Fibroblast of upper back skin (primary cell): Measurements from ENCODE around the gene SERPINH1.
"Not testable (repeated sequence)": the region's sequence is repeated elsewhere in the genome, so short reads cannot be mapped to it uniquely, and the experiment has no call there.

Source experiments
- DNase-seq: peaks from one replicate; pipeline ENCODE4 v3.0.0-alpha.2; 2013

Gene SERPINH1

DNA sequence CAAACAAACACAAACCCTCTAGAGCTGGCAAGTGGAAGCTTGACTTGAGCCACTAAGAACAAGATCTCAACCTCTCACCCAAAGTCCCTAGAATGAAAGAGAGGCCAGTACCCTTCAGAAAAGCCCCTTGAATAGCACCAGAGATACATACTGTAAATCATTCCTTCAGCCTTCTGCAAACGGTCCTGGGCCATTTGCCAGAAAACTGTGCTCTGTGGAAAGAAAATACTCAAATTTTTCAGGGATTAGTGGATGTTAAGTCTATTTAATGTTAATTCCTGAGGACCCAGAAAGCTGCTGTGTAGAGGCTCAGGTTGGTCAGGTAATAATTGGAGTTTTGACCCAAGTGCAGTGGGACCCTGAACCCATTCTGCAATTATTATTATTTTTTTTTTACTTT, 16.9 kb downstream of the SERPINH1 start:
- peak; percentile 60 for DNase-seq

- no peak for DNase-seq
These were observed 17.8 kb downstream of the SERPINH1 start for GRCh38 chr11:75579841-75580240.

GRCh38 chr11:75582506-75582894, 20.4 kb downstream of the SERPINH1 start:
- no peak for DNase-seq

GRCh38 chr11:75582895-75583717, 21.1 kb downstream of the SERPINH1 start:
- peak; percentile 82 for DNase-seq

- DNase-seq: peak; percentile 75
These were observed 21.9 kb downstream of the SERPINH1 start for GRCh38 chr11:75583718-75584658.

DNA sequence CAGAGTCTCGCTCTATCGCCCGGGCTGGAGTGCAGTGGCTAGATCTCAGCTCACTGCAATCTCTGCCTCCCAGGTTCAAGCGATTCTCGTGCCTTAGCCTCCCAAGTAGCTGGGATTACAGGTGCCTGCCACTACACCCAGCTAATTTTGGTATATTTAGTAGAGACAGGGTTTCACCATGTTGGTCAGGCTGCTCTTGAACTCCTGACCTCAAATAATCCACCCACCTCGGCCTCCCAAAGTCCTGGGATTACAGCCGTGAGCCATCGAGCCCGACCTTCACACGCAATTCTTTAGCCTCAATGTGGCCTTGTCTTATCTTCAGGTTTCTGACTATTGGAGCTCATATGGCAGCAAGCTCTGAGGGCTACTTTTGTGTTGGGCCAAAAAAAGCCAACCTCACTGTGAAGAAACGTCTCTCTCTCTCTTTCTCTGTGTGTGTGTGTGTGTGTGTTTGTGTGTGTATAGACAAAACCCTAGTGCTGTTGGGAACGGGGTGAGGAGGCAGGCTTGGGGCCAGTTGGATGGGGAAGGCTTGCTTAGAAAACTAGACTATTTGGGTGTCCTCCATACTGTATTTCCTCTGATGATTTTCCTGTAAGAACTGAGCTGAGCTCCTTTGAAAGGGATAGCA, 22.7 kb downstream of the SERPINH1 start:
- not testable (repeated sequence) for DNase-seq

- no peak for DNase-seq
These were observed 23.2 kb downstream of the SERPINH1 start for GRCh38 chr11:75585293-75585670.

GRCh38 chr11:75586395-75586794, 24.3 kb downstream of the SERPINH1 start:
- DNase-seq: no peak

DNA sequence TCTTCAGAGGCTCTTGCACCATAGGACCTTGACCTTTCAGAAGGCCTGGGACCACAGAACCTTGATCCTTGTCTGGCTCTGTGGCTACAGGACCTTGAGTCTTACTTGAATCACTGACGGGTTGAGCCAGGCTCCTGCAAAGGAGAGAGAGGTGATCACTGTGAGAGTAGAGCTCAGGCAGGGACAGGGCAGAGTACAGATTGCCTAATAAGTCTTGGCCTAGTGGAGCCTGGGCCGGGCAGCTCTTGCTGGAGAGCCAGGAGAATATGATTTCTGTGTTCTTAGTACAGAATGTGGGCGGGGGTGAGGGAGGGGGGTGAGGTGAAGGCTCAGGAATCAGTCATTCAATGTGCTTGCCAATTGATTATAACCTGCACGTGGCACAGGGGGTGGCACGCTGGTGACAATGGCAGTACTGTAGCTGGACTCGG, 26.0 kb downstream of the SERPINH1 start:
- no peak for DNase-seq

- no peak for DNase-seq
These were observed 27.0 kb downstream of the SERPINH1 start for GRCh38 chr11:75589051-75589450.

DNA sequence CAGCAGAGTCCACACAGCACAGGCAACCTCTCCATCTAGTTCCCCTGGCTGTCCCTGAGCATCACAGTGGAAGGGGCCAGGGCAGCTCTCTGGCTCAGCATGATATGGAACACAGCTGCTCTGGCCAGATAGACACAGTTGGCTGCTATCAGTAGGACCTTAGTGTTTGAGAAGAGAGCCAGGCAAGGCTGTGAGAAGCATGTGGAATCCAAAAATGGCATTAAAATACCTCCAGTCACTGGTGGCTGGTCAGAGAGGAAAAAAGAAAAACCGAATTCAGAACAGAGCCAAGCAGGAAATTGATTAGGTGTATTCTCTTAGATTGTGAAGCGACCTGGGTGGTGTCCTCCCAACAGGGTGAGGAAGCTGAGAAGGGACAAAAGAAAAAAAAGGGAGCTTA, 27.9 kb downstream of the SERPINH1 start:
- DNase-seq: no peak

DNA sequence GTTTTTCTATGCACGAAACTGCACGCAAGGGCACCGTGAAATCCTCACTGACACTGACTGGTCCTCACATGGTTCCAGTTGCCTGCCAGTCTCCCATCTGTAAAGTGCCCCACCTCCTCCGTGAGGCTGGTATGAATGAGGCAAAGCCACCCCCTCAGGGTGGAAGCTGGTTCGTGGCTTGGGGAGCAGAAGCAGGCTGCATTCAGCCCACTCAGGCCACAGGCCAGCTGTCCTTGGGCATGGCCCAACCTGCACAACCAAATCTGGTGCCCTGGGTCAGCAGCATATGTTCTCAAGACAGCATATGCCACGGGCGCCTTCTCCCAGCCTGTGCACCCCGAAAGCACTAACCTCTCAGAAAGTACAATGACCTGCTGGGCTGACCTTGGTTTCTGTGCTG, 29.3 kb downstream of the SERPINH1 start:
- DNase-seq: no peak

DNA sequence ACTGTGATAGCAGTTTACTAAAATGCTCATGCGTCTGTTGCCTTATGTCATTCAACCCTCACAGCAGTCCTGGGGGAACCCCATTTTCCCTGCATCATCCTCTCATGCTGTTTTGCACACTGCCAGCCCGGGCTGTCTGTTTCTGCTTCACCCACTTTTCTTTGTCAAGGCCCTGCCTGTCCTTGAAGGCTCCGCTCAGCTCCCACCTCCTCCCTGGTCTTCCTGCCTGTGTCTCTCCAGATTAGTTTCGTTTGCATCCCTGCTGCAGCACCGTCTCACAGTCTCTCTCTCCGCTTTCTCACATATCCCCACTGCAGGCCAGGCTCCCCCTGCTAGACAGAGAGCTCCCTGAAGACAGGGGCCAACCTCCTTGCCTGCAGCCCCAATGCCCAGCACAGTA, 29.9 kb downstream of the SERPINH1 start:
- DNase-seq: no peak

DNA sequence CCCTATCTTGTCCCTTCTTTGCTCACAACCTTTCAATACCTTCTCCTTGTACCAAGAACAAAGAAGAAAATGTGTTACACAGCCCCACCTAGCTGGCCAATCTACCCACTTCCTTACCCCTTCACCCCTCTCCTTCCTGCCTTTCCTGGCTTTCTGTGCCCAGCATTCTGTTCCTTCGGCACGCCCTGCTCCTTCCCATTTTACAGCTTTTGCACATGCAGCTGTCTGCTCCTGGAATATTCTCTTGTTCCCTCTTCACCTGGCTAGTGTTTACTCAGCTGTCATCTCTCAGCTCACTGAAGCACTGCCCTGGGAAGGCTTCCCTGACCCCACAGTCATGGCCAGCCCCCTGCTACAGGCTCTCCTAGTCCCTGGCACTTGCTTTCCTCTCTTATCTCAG, 30.7 kb downstream of the SERPINH1 start:
- DNase-seq: no peak

DNA sequence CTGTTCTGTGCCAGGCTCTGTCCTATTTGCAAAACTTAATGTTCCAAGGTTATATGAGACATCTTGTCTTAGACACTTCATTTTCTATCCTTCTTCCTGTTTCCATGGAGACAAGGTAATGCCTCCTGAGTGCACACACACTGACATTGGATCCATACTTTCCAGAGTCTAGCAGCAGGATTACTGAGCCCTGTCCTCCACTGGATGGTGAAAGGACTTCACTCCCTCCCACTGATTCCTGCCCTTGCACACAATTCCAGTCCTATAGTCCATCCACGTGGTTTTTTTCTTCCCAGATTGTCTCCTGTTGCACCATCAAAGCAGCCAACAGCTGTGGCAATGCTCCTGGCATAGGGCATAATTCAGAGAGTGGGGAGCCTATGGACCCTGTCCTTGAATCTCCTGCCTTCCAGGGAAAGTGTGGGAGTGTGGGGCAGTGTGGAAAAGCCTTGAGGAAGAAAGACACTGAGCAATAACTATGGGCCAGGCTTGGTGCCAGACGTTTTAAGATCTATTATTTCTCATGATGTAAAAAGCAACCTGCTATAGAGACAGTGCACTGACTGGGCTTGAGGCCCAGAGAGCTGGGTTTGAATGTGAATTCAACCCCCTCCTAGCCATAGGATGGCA, 31.3 kb downstream of the SERPINH1 start:
- no peak for DNase-seq

DNA sequence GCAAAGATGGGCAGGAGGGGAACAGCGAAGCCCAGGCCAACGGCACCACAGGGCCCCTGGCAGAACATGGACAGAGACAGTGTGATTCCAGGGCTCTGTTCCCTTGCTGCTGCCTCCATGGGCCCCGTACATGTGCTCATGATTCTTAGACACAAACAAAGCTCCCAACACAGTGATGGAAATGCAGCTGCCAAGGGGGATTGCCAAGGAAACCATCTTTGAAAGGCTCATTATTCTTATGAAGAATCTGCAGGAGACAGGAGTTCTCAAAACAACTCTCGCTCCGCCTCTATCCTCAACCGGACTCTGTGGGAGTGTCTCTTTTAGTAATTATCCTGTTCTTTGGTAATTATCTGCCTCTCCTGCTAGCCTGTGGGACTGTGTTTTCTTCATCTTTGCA, 32.2 kb downstream of the SERPINH1 start:
- DNase-seq: no peak

DNA sequence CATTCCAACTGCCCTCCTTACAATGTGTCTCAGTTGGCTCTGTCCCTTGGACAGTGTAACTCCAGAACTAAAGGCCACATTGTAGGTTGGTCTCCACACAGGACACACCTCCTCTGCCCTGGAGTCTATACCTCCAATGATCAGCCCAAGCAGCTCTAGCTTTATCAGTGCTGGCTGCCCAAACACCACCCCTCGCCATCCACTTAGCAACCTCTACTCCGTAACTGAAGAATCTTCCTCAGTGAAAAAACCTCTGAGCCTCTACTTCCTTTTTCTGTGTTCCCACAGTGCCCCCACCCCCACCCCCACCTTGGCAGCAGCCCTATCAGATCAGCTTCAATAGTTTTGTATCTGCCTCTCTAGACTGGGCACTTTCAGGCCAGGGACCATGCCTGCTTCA, 33.4 kb downstream of the SERPINH1 start:
- no peak for DNase-seq

- DNase-seq: no peak
These were observed 34.9 kb downstream of the SERPINH1 start for GRCh38 chr11:75596914-75597313.

DNA sequence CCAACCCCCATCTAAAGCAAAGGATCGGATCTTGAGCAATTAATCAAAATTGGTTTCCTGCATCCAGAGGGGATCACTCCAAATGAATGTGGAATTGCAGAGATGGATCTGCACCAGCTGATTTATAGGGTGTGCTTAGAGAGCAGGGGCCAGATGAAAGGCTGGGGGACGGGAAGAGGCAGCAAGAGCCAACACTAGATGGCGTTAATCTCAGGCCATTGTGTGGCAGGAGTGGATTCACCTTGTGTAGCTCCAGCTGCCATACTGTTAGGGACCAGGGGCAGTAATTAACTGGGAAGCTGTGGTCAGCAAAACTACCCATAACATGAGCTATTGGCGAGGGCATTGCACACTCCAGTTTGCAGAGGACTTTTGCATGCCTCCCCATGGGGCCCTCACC, 35.6 kb downstream of the SERPINH1 start:
- DNase-seq: peak; percentile 37

DNA sequence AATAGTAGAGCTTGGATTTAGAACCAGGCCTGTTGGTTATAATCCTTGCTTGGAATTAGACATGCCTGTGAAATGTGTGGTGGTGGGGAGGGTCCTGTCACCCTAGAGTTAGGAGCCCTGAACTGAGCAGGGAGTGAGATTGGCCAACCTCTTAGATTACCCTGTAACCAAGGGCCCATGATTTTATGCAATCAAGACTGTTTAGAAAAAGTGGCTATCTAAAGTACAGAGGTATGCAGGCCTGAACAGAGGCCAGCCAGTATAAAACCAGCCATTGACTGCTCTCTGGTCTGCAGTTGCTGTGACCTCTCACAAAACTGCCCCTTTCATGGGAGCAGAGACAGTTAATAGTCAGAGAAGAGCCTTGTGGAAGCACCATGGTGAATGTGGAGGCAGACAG, 36.2 kb downstream of the SERPINH1 start:
- DNase-seq: no peak

GRCh38 chr11:75598900-75599299, 36.8 kb downstream of the SERPINH1 start:
- no peak for DNase-seq

DNA sequence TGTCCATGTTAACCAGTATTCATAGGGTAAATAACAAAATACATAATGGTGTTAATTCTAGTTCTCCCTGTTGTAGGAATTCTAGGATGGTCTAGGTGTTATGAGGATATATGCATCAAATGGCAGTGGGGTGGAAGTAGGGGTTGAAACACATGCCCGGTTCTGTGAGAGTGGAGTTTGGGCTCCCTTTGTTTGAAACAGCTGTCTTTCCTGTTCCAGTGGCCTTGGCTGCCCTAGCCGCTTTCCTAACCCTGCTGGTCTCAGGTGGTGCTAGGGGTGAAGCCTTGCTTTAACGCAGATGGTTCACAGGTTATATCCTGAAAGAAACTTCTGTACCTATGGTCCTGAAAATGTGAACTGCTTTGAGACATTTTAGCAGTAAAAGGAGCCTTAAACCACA, 38.3 kb downstream of the SERPINH1 start:
- DNase-seq: no peak

- DNase-seq: no peak
These were observed 39.4 kb downstream of the SERPINH1 start for GRCh38 chr11:75601494-75601893.
